Stomach (tissue), 8 donors: Measurements from ENCODE around the gene SMIM45.

Source experiments
- DNase-seq, 2 donors: peaks; one replicate each; pipeline versions ENCODE4 v3.0.0 to v3.0.0-alpha.2; 2013 to 2019
- H3K27ac ChIP-seq, 5 donors: fragments of 200-600 bp in 4 of 5; sonication (generic) in 4 of 5; one replicate each; pipeline ENCODE4 v1.5.1; 2013 to 2019; ENCODE audit warnings: mild to moderate bottlenecking in 1 of 5, moderate library complexity in 1 of 5
- H3K27me3 ChIP-seq, 3 donors: fragments of 200-600 bp; sonication (generic); one replicate each; pipeline ENCODE4 v1.5.1; 2017 to 2019; ENCODE audit warnings: mixed run types in 1 of 3
- H3K36me3 ChIP-seq, 4 donors: fragments of 200-600 bp; sonication (generic); 1 replicate in 3 of 4; 2 replicates in 1 of 4; pipeline ENCODE4 v1.5.1; 2016 to 2019
- H3K4me1 ChIP-seq, 4 donors: fragments of 200-600 bp; sonication (generic); one replicate each; pipeline ENCODE4 v1.5.1; 2016 to 2019
- H3K4me3 ChIP-seq, 4 donors: fragments of 200-600 bp; sonication (generic) in 3 of 4; one replicate each; pipeline ENCODE4 v1.5.1; 2016 to 2019; ENCODE audit warnings: mild to moderate bottlenecking in 1 of 4
- H3K9me3 ChIP-seq, 4 donors: fragments of 200-600 bp; sonication (generic); one replicate each; pipeline ENCODE4 v1.5.1; 2016 to 2019
- EP300 ChIP-seq: sonication (generic); formaldehyde crosslinking; IDR thresholded peaks from one replicate; pipeline ENCODE4 v1.6.1; 2017; ENCODE audit warnings: antibody characterized with exemption
- POLR2A ChIP-seq, 4 donors: fragments of 450-650 bp; IDR thresholded peaks; one replicate each; pipeline ENCODE4 v1.6.1; 2016; ENCODE audit warnings: antibody characterized with exemption in 4 of 4, control low read depth in 2 of 4, mild to moderate bottlenecking in 1 of 4, moderate library complexity in 1 of 4
- POLR2AphosphoS5 ChIP-seq, 3 donors: sonication (generic); formaldehyde crosslinking; IDR thresholded peaks; one replicate each; pipeline ENCODE4 v1.6.1; 2016; ENCODE audit warnings: antibody characterized with exemption in 3 of 3
- WGBS, 5 donors: extraction: QIAGEN DNeasy Blood & Tissue Kit in 3 of 5; methylation state at CpG; one replicate each; pipeline versions ENCODE4 v1.1.5 to v1.1.7; 2013 to 2018; 5-methylcytosine and 5-hydroxymethylcytosine counted together
- intact Hi-C: fragments of 100-400 bp; cut with DNase I; formaldehyde crosslinking; loops from one replicate; pipeline ENCODE4 v1.15.1; 2023; ENCODE audit warnings: low total_unique reads
- TF ChIP-seq, protein P1 (sequence below), 7 experiments: fragments of 450-650 bp in 4 of 7; fragments of 200-600 bp in 3 of 7; sonication (generic) in 3 of 7; IDR thresholded peaks; one replicate each; pipeline ENCODE4 v1.5.1; 2016 to 2019; ENCODE audit warnings: antibody characterized with exemption in 7 of 7, control low read depth in 2 of 7, mild to moderate bottlenecking in 1 of 7
- donor health status: healthy with polysubstance abuse.
- donor health status: Bipolar disorder and iron deficiency.
- donor health status: healthy.

SMIM45 gene

DNA sequence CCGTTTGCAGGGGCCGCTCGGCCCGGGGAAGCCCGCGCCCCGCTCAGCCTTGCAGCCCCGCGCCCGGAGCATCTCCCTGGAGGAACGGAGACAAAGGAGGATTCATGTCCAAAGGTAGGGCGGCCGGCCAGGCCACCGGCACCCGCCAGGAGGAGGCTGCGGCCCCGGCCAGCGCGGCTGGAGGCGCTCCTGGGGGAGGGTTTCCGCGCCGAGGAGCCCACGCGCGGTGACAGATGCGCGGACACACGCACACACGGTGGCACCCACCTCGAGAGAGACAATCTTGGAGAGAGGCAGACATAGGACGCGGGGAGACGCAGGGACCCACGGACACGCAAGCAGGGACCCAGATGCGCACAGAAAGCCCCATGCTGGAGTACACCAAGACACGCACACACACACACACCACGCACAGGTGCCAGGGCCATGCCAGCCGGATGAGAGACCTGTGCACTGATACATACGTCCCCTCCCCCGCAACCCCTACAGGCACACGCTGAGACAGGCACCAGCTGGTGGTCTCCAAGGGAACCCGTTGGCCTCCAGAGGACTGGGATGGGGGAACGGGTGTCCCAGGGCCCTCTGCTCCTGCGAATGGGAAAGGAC, 25.1 kb downstream of the SMIM45 start:
- Histone ChIP-seq H3K27me3 (peaks cover 0 to 67% (median 35%) of the 10 kb centered on the region in 3 donors), H3K27ac (no peak overlapping the region), H3K4me3 (peak overlapping the region; percentile 44 to 64 (median 56)), H3K9me3 (no peaks in the 10 kb centered on the region), H3K4me1 (peaks cover 6 to 16% (median 14%) of the 10 kb centered on the region in 4 donors), H3K36me3 (no peaks in the 10 kb centered on the region)
- peak in 1 of 2 donors; percentile 57 for DNase-seq
- TF ChIP-seq EP300 (no peak), POLR2AphosphoS5 (IDR thresholded peaks at IDR 0.05) (no peak), POLR2A (IDR thresholded peaks at IDR 0.05) (no peak)
- TF ChIP-seq, protein P1, sequence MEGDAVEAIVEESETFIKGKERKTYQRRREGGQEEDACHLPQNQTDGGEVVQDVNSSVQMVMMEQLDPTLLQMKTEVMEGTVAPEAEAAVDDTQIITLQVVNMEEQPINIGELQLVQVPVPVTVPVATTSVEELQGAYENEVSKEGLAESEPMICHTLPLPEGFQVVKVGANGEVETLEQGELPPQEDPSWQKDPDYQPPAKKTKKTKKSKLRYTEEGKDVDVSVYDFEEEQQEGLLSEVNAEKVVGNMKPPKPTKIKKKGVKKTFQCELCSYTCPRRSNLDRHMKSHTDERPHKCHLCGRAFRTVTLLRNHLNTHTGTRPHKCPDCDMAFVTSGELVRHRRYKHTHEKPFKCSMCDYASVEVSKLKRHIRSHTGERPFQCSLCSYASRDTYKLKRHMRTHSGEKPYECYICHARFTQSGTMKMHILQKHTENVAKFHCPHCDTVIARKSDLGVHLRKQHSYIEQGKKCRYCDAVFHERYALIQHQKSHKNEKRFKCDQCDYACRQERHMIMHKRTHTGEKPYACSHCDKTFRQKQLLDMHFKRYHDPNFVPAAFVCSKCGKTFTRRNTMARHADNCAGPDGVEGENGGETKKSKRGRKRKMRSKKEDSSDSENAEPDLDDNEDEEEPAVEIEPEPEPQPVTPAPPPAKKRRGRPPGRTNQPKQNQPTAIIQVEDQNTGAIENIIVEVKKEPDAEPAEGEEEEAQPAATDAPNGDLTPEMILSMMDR (IDR thresholded peaks at IDR 0.05): no peak
- WGBS, 5 donors: 2 to 8% (median 4%) methylated on average over 23 to 46 of the region's 46 CpGs
- intact Hi-C loops: loop anchor here (10.0 kb wide), 1 partner anchor 138 kb away; no protein-coding TSS in a partner anchor

DNA sequence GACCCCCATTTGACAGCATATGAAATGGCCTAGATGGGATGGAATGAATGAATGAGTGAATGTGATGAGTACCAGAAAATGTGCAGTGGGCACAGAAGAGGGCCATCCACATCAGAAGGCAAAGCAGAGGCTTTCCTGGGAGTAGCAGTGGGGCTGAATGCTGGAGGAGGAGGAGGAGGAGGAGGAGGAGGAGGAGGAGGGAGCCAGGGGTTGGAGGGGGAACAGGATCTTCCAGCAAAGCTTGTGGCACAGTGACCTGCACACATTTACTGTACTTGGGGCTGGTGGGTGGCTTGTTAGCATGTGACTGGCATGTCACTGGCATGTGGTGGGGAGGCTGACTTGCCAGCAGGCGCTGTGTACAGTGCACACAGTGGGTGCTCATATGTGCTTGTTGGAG, 26.8 kb downstream of the SMIM45 start:
- 97 to 100% (median 100%) methylated on average over 1 of the region's 1 CpG for WGBS, 5 donors
- no peak for DNase-seq
- H3K27me3 ChIP-seq: peaks cover 0 to 51% (median 26%) of the 10 kb centered on the region in 3 donors
- H3K27ac ChIP-seq: no peak overlapping the region
- intact Hi-C loops: loop anchor here (10.0 kb wide), 1 partner anchor 136 kb away; no protein-coding TSS in a partner anchor
- no peaks in the 10 kb centered on the region for H3K9me3 ChIP-seq
- no peak for TF ChIP-seq POLR2A (IDR thresholded peaks at IDR 0.05)
- no peak for TF ChIP-seq POLR2AphosphoS5 (IDR thresholded peaks at IDR 0.05)
- TF ChIP-seq EP300: no peak
- TF ChIP-seq, protein P1 (IDR thresholded peaks at IDR 0.05): no peak
- H3K36me3 ChIP-seq: no peaks in the 10 kb centered on the region
- no peak overlapping the region for H3K4me3 ChIP-seq
- peaks cover 6 to 16% (median 14%) of the 10 kb centered on the region in 4 donors for H3K4me1 ChIP-seq

GRCh38 chr22:41979423-41980250, 27.7 kb downstream of the SMIM45 start:
- H3K9me3 ChIP-seq: no peaks in the 10 kb centered on the region
- TF ChIP-seq, protein P1 (IDR thresholded peaks at IDR 0.05): no peak
- TF ChIP-seq POLR2AphosphoS5 (IDR thresholded peaks at IDR 0.05) (no peak), POLR2A (IDR thresholded peaks at IDR 0.05) (no peak), EP300 (no peak)
- H3K36me3 ChIP-seq: no peaks in the 10 kb centered on the region
- peaks cover 0 to 42% (median 23%) of the 10 kb centered on the region in 3 donors for H3K27me3 ChIP-seq
- WGBS, 5 donors: 71 to 79% (median 76%) methylated on average over 9 of the region's 9 CpGs
- DNase-seq: no peak
- no peak overlapping the region for H3K4me3 ChIP-seq
- H3K27ac ChIP-seq: no peak overlapping the region
- H3K4me1 ChIP-seq: peaks cover 6 to 16% (median 14%) of the 10 kb centered on the region in 4 donors
- intact Hi-C loops: loop anchor here (10.0 kb wide), 1 partner anchor 135 kb away; no protein-coding TSS in a partner anchor

DNA sequence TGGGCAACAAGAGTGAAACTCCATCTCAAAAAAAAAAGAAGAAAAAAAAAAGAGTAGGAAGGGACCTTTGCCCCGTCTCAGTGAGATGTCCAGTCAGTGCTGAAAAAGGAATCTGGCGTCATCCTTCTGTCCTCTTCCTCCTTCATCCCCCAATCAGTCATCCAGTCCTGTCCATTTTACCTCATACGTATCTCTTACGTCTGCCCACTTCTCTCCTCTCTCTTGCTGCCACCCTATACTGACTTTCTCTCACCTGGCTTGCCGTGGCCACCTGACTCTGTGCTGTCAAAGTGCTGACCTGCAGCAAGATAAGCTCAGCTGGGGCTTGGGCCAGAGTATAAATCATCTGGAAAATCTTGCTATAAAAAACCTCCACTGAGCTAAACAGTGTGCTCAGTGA, 30.9 kb downstream of the SMIM45 start:
- no peak for DNase-seq
- no peak overlapping the region for H3K4me3 ChIP-seq
- no peaks in the 10 kb centered on the region for H3K4me1 ChIP-seq
- intact Hi-C loops: no loop called here
- peaks cover 0 to 11% (median 2%) of the 10 kb centered on the region in 3 donors for H3K27me3 ChIP-seq
- TF ChIP-seq EP300 (no peak), POLR2A (IDR thresholded peaks at IDR 0.05) (no peak), POLR2AphosphoS5 (IDR thresholded peaks at IDR 0.05) (no peak)
- TF ChIP-seq, protein P1 (IDR thresholded peaks at IDR 0.05): no peak
- H3K36me3 ChIP-seq: no peaks in the 10 kb centered on the region
- 49 to 66% (median 53%) methylated on average over 5 of the region's 5 CpGs for WGBS, 5 donors
- H3K9me3 ChIP-seq: no peaks in the 10 kb centered on the region
- no peak overlapping the region for H3K27ac ChIP-seq
